ENCODE results near the gene PRKN. TPM values are rescaled to one million over a fixed set of nuclear protein-coding genes. Genes with fewer than 3 reads are reported as not detected.
"Not testable (repeated sequence)": the region's sequence is repeated elsewhere in the genome, so short reads cannot be mapped to it uniquely, and the experiment has no call there.

PRKN gene
- total RNA-seq, 1 donor from 2014 or later: 5.1 TPM

GRCh38 chr6:162409741-162410691 is 317.6 kb downstream of the PRKN start:
- H3K4me1 Mint-ChIP-seq (ENCODE audit: unreplicated experiment): peaks cover 13% of the 10 kb centered on the region
- no peak for TF ChIP-seq CTCF (IDR thresholded peaks at IDR 0.05; ENCODE audit: unreplicated experiment)
- H3K27me3 Mint-ChIP-seq (ENCODE audit: unreplicated experiment): no peaks in the 10 kb centered on the region
- H3K27ac Mint-ChIP-seq (ENCODE audit: unreplicated experiment): peak overlapping the region; percentile 54
- no peak overlapping the region for H3K4me3 Mint-ChIP-seq (ENCODE audit: unreplicated experiment)
- H3K36me3 Mint-ChIP-seq (ENCODE audit: low read depth, unreplicated experiment): no peaks in the 10 kb centered on the region
- no peaks in the 10 kb centered on the region for H3K9me3 Mint-ChIP-seq (ENCODE audit: unreplicated experiment)
- no peak for DNase-seq (ENCODE audit: low spot score)

- H3K27me3 Mint-ChIP-seq (ENCODE audit: unreplicated experiment): no peaks in the 10 kb centered on the region
- no peak overlapping the region for H3K4me3 Mint-ChIP-seq (ENCODE audit: unreplicated experiment)
- no peak for DNase-seq (ENCODE audit: low spot score)
- no peaks in the 10 kb centered on the region for H3K36me3 Mint-ChIP-seq (ENCODE audit: low read depth, unreplicated experiment)
- H3K27ac Mint-ChIP-seq (ENCODE audit: unreplicated experiment): no peak overlapping the region
- TF ChIP-seq CTCF (IDR thresholded peaks at IDR 0.05; ENCODE audit: unreplicated experiment): no peak
- peaks cover 13% of the 10 kb centered on the region for H3K4me1 Mint-ChIP-seq (ENCODE audit: unreplicated experiment)
- H3K9me3 Mint-ChIP-seq (ENCODE audit: unreplicated experiment): no peaks in the 10 kb centered on the region
Measured at GRCh38 chr6:162408826-162409535, 318.6 kb downstream of the PRKN start.

- DNase-seq (ENCODE audit: low spot score): no peak
- H3K9me3 Mint-ChIP-seq (ENCODE audit: unreplicated experiment): no peaks in the 10 kb centered on the region
- H3K36me3 Mint-ChIP-seq (ENCODE audit: low read depth, unreplicated experiment): no peaks in the 10 kb centered on the region
- H3K4me3 Mint-ChIP-seq (ENCODE audit: unreplicated experiment): no peak overlapping the region
- TF ChIP-seq CTCF (IDR thresholded peaks at IDR 0.05; ENCODE audit: unreplicated experiment): no peak
- no peak overlapping the region for H3K27ac Mint-ChIP-seq (ENCODE audit: unreplicated experiment)
- H3K4me1 Mint-ChIP-seq (ENCODE audit: unreplicated experiment): peaks cover 2% of the 10 kb centered on the region
- no peaks in the 10 kb centered on the region for H3K27me3 Mint-ChIP-seq (ENCODE audit: unreplicated experiment)
Measured at GRCh38 chr6:162404951-162405350, 322.6 kb downstream of the PRKN start.

- H3K27me3 Mint-ChIP-seq (ENCODE audit: unreplicated experiment): no peaks in the 10 kb centered on the region
- H3K36me3 Mint-ChIP-seq (ENCODE audit: low read depth, unreplicated experiment): no peaks in the 10 kb centered on the region
- no peaks in the 10 kb centered on the region for H3K9me3 Mint-ChIP-seq (ENCODE audit: unreplicated experiment)
- no peaks in the 10 kb centered on the region for H3K4me1 Mint-ChIP-seq (ENCODE audit: unreplicated experiment)
- H3K27ac Mint-ChIP-seq (ENCODE audit: unreplicated experiment): no peak overlapping the region
- H3K4me3 Mint-ChIP-seq (ENCODE audit: unreplicated experiment): no peak overlapping the region
- DNase-seq (ENCODE audit: low spot score): no peak
- TF ChIP-seq CTCF (IDR thresholded peaks at IDR 0.05; ENCODE audit: unreplicated experiment): no peak
Measured at GRCh38 chr6:162403031-162403430, 324.5 kb downstream of the PRKN start.

GRCh38 chr6:162395181-162395580 is 332.4 kb downstream of the PRKN start:
- Mint-ChIP-seq H3K4me1 (ENCODE audit: unreplicated experiment) (no peaks in the 10 kb centered on the region), H3K36me3 (ENCODE audit: low read depth, unreplicated experiment) (no peaks in the 10 kb centered on the region), H3K9me3 (ENCODE audit: unreplicated experiment) (no peaks in the 10 kb centered on the region), H3K27me3 (ENCODE audit: unreplicated experiment) (no peaks in the 10 kb centered on the region), H3K4me3 (ENCODE audit: unreplicated experiment) (no peak overlapping the region), H3K27ac (ENCODE audit: unreplicated experiment) (no peak overlapping the region)
- no peak for DNase-seq (ENCODE audit: low spot score)
- no peak for TF ChIP-seq CTCF (IDR thresholded peaks at IDR 0.05; ENCODE audit: unreplicated experiment)

- not testable (repeated sequence) for H3K4me1 Mint-ChIP-seq (ENCODE audit: unreplicated experiment); H3K27ac Mint-ChIP-seq (ENCODE audit: unreplicated experiment); DNase-seq (ENCODE audit: low spot score); H3K4me3 Mint-ChIP-seq (ENCODE audit: unreplicated experiment); H3K9me3 Mint-ChIP-seq (ENCODE audit: unreplicated experiment); H3K27me3 Mint-ChIP-seq (ENCODE audit: unreplicated experiment); H3K36me3 Mint-ChIP-seq (ENCODE audit: low read depth, unreplicated experiment)
Measured at GRCh38 chr6:162390961-162391811, 336.4 kb downstream of the PRKN start.
